ENCODE data around the gene SCUBE2. TPM values are rescaled to one million over a fixed set of nuclear protein-coding genes. Genes with fewer than 3 reads are reported as not detected.

Gene SCUBE2
- under 1 TPM; 0.20 to 0.41 (median 0.26) TPM for total RNA-seq

DNA sequence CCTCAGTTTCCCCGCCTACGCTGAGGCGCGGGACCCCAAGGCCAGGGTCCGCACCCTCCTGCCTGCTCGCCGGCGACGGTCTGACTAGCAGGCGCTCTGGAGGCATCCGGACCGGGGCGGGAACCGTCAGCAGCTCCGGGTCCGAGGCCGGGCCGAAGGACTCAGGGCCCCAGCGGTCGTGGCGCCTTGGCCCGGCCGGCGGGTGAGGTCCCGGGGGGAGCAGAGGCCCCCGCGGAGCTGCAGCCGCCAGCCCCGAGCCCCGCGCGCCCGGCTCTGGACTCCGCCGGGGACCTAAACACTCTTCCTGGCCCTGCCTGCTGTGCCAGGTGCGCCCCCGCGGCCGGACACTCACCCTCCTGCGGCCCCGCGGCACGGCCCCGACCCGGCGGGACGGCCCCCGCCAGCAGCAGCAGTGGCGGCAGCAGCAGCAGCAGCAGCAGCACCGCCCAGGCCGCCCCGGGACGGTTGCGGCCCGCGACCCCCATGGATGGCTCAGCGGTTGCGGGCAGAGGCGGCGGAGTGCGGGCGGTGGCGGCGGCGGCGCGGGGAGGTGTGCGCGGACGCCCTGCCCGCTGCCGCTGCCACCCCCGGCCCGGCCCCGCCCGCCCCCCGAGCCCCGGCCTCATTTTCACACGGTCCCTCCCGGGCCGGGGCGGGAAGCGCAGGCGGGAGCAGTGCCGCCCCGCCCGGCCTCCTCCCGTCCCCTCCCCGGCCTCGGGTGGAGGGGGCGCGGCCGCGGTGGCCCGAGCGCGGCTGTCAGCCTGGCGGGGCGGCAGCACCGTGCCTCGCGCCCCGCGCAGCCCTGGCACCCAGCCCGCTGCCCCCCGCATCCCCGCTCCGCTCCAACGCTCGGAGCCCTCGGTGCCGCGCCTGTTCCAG lies at the start of gene SCUBE2:
Gene SCUBE2 (minus strand): TSS at position 556 of the 879 bp plus-strand sequence. CDS start 71 bp downstream, at position 485.
- Mint-ChIP-seq H3K4me3 (peak within 1 kb of the TSS; percentile 49), H3K9me3 (no peaks in the 10 kb centered on the region), H3K36me3 (ENCODE audit: insufficient read depth) (no peaks in the 10 kb centered on the region), H3K4me1 (ENCODE audit: low read depth) (peaks cover 4% of the 10 kb centered on the region), H3K27me3 (ENCODE audit: low read depth) (peaks cover 64% of the 10 kb centered on the region)
- DNase-seq: no peak
- peak; percentile 51 to 58 for ATAC-seq

DNA sequence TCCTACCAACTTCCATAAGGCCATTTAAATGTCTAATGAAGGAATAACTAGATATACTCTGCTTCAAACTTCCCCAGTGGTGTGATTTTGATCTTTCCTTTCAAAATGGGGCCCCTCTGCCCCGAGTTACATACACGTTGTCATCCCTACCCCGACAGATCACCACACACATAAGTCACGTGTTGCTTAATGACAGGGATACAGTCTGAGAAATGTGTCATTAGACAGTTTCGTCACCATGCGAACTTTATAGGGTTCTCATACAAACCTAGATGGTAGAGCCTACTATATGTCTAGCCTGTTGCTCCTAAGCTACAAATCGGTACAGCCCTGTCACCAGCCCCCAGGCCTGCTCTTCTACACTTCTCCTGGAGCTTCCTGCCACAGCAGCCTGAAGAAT lies 49.8 kb upstream of the SCUBE2 start:
- no peak for DNase-seq
- peaks cover 38% of the 10 kb centered on the region for H3K4me1 Mint-ChIP-seq (ENCODE audit: low read depth)
- ATAC-seq: no peak
- H3K36me3 Mint-ChIP-seq (ENCODE audit: insufficient read depth): peaks cover 43% of the 10 kb centered on the region
- H3K27me3 Mint-ChIP-seq (ENCODE audit: low read depth): no peaks in the 10 kb centered on the region
- H3K9me3 Mint-ChIP-seq: no peaks in the 10 kb centered on the region
- no peak overlapping the region for H3K4me3 Mint-ChIP-seq

DNA sequence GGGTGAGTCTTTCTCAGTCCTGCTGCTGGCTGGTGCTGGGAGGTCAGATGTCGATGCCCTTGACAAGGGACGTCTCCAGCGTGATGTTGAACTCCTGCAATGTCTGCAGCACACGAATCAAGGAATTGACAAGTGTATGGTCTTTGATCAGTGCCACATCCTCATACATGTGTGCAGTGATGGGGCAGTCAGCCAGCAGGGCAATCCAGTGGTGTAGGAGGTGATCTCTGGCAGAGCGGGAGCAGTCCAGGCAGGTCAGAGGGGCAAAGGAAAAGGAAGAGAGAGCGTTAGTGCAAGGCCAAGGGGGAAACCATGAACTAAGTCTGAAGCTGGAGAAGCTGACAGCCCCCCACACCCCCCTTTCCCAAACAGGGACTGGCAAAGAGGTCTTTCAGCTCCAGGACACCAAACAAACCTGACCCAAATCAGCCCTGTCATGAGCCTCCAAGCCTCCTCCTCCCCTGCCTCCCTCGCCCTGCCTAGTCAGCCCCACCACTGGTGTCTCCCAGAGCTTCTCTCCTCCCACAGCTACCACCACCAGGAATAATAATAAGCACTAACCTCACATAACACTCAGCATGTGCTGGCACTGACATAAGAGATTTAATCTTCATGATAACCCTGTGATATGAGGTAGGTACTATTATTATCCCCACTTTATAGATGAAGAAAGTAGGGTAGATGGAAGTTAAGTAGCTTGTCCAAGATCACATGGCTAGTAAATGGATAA lies 48.4 kb upstream of the SCUBE2 start:
- no peaks in the 10 kb centered on the region for H3K9me3 Mint-ChIP-seq
- ATAC-seq: no peak
- no peak overlapping the region for H3K4me3 Mint-ChIP-seq

DNA sequence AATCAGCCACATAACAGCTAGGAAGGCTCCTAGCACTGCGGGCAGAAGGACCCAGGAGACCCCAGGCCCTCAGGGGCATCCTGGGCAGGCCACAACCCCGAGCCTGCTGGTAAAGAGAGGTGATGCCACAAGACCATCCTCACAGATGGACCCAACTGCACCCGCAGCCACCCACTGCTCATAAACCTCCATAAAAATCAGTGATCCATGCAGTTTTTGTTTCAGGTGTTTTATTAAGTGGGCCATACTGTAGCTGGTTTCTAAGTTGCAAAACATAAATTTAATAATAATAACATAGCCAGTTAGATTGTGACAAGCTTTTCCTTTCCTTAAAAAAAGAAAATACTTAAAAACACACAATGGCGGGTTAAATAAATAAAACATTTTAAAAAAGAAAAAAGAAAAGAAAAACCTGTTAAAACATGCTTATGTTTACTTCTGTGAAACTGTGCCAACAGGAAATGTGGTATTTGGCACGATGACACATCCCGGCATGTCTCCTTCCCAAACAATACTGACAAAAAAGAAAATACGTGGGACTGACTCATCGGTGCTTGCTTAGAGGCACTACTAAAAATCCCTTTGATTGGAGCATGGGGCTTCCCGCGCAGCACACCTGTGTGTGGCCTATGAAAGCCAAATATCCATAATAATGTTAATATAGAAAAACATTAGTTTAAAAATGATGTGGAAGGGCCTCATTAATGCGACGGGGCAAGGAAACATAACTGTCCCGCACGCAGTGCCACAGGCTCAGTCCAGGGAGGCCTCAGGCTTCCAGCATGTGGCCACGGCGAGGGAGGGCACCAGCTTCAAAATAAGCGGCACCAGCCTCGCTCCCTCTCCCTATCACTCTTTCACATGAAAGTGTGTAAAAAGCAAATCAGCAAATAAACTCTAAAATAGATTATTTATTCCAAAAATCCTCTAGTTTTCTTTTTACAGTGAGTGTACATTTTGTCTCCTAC lies 47.5 kb upstream of the SCUBE2 start:
- Mint-ChIP-seq H3K4me3 (no peak overlapping the region), H3K9me3 (no peaks in the 10 kb centered on the region), H3K27me3 (ENCODE audit: low read depth) (no peaks in the 10 kb centered on the region), H3K4me1 (ENCODE audit: low read depth) (peaks cover 39% of the 10 kb centered on the region), H3K36me3 (ENCODE audit: insufficient read depth) (peaks cover 40% of the 10 kb centered on the region)
- DNase-seq (peak; percentile 22), ATAC-seq (peak; percentile 57 to 73)

More for the DNA sequence above, 48.4 kb upstream of the SCUBE2 start:
- peaks cover 39% of the 10 kb centered on the region for H3K4me1 Mint-ChIP-seq (ENCODE audit: low read depth)
- H3K27me3 Mint-ChIP-seq (ENCODE audit: low read depth): no peaks in the 10 kb centered on the region
- peaks cover 40% of the 10 kb centered on the region for H3K36me3 Mint-ChIP-seq (ENCODE audit: insufficient read depth)
- DNase-seq: no peak

DNA sequence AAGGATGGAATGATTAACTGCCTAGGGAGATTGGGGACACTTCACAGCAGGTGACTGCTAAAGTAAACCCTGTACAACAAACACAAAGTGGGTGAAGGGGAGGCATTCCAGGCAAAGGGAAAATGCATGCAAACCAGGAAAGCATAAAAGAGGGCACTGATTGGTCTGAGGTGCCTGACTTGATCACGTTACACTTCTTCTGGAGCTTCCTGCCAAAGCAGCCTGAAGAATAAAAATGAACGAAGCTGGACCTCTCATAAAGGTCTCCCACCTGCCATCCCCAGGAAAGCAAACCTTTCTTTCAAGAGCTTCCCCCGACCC lies 46.7 kb upstream of the SCUBE2 start:
- ATAC-seq (peak in 1 of 2 donors; percentile 25), DNase-seq (no peak)
- Mint-ChIP-seq H3K4me3 (no peak overlapping the region), H3K4me1 (ENCODE audit: low read depth) (peaks cover 39% of the 10 kb centered on the region), H3K9me3 (no peaks in the 10 kb centered on the region), H3K36me3 (ENCODE audit: insufficient read depth) (peaks cover 39% of the 10 kb centered on the region), H3K27me3 (ENCODE audit: low read depth) (no peaks in the 10 kb centered on the region)

DNA sequence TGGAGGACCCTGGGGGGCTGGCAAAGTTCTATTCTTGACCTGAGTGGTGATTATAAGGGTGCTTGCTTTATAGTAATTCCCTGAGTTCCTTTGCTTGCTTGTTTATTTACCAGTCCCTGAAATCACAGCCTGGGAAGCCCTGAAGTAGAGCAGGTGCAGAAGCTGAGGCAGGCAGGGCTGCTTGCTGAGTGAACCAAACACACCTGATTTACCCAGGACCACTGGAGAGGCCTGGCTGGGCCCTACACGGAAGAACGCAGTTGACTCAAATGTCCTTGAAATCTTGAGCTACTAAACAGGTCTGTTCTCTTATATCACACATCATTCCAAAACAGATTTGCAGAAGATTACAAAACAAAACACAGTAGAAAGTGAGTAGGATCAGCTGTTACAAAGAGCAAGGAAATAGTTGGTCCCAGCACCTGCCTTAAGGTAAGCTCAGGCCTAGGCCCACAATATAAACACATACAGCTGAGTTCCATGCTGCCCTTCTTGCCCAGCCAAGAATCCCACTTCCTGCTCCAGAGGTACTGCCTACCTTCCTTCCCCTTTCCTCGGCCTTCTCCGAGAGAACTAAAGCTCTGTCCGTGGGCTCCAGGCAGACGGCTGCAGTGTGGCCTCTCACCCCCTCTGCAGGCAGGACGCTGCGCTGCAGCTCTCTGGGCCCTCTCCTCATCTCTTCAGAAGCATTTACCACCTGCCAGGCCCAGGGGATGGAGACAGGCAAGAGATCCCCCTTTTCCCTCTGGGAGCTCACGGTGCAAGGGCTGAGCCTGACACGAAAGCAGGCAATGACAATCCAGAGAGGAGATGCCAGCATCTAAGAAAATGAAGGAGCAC lies 46.1 kb upstream of the SCUBE2 start:
- Mint-ChIP-seq H3K27me3 (ENCODE audit: low read depth) (no peaks in the 10 kb centered on the region), H3K4me1 (ENCODE audit: low read depth) (peaks cover 39% of the 10 kb centered on the region), H3K4me3 (peak overlapping the region; percentile 20), H3K36me3 (ENCODE audit: insufficient read depth) (peaks cover 34% of the 10 kb centered on the region), H3K9me3 (no peaks in the 10 kb centered on the region)
- DNase-seq (peak; percentile 57), ATAC-seq (peak; percentile 83 to 84)

DNA sequence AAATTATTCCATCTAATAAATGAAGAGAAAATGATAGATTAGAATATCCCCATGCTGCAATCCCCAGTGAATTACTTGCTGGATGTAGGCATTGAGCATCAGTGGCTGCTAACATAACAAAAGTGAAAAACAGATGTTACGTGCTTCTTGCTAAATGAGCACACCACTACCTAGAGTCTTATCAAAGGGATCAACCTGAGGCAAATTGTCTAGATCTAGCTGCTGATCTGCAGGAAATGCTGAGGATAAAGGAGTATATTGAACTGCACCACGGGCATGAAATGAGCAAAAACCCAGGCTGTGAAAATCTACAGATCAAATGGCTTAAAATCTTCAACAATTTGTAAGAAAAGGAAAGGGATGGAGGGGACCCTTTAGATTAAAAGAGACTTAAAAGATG lies 45.3 kb upstream of the SCUBE2 start:
- ATAC-seq (no peak), DNase-seq (no peak)
- Mint-ChIP-seq H3K36me3 (ENCODE audit: insufficient read depth) (peaks cover 29% of the 10 kb centered on the region), H3K27me3 (ENCODE audit: low read depth) (no peaks in the 10 kb centered on the region), H3K9me3 (no peaks in the 10 kb centered on the region), H3K4me3 (no peak overlapping the region), H3K4me1 (ENCODE audit: low read depth) (peaks cover 39% of the 10 kb centered on the region)

DNA sequence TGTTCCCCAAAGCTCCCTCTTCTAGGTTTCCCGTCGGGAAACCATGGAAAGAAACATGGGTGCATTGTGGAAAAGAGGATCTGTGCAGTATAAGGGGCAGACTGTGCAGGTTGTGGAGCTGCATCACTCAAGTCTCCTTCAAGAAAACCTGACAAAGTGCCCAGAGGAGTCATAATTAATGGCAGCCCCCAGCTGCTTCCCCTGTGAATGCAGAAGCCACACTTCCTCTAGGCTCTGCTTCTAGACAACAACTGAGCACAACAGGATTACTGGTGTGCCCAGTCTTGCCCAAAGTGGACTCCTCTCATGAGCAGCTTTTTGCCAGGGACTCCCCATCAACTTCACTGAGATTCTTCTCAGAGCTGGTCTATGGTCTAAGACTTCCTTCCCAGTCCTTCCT lies 42.6 kb upstream of the SCUBE2 start:
- peaks cover 25% of the 10 kb centered on the region for H3K4me1 Mint-ChIP-seq (ENCODE audit: low read depth)
- ATAC-seq (no peak), DNase-seq (no peak)
- H3K9me3 Mint-ChIP-seq: no peaks in the 10 kb centered on the region
- no peaks in the 10 kb centered on the region for H3K27me3 Mint-ChIP-seq (ENCODE audit: low read depth)
- H3K36me3 Mint-ChIP-seq (ENCODE audit: insufficient read depth): peaks cover 9% of the 10 kb centered on the region
- H3K4me3 Mint-ChIP-seq: no peak overlapping the region

DNA sequence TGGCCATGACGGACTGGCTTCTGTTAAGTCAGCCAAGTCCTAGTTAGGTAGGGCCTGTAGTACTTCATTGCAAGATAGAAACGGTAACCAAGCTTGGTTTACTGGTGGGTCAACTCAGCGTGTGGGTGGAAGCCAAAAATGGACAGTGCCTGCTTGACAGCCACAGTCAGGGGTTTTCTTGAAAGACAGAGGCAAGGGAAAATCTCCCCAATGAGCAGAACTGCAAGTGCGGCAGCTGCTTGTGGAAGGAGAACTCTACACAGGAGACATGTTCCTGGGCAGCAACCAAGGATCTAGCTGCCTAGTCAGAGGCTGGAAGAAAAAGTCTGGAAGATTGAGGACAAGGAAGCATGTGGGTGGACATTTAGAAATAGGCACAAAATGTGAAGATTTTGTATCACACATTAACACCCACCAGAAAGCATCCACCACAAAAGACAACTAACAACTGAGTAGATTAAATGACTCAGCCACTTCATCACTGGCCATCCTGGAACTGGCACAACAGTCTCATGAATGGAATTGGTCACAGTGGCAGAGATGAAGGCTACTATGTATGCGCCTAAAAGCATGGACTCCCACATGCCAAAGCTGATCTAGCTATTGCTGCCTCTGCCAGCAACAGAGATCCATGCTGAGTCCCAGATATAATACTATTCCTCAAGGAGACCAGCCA lies 40.9 kb upstream of the SCUBE2 start:
- H3K4me1 Mint-ChIP-seq (ENCODE audit: low read depth): peaks cover 11% of the 10 kb centered on the region
- no peak overlapping the region for H3K4me3 Mint-ChIP-seq
- no peak for DNase-seq
- ATAC-seq: no peak
- H3K9me3 Mint-ChIP-seq: no peaks in the 10 kb centered on the region
- H3K36me3 Mint-ChIP-seq (ENCODE audit: insufficient read depth): peaks cover 4% of the 10 kb centered on the region
- H3K27me3 Mint-ChIP-seq (ENCODE audit: low read depth): no peaks in the 10 kb centered on the region

DNA sequence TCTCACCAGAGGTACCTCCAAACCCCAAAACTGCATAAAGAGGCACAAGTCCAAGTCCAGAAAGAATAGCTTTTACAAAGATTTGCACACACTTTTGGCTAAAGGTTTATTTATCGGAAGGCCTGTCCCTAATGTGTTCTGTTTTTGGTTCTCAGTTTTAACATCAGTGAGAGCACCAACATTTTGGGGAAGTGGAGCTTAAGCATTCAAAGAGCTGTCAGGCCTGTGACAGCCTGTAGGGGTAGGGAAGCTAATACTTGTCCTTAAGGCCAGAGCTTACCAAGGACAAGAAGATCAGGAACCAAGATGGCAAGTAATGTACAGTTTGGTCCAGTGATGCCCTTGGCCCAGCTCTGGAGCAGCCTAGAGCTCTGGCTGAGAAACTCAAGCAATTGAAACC lies 38.9 kb upstream of the SCUBE2 start:
- DNase-seq: no peak
- Mint-ChIP-seq H3K9me3 (no peaks in the 10 kb centered on the region), H3K4me1 (ENCODE audit: low read depth) (peaks cover 5% of the 10 kb centered on the region), H3K27me3 (ENCODE audit: low read depth) (no peaks in the 10 kb centered on the region), H3K36me3 (ENCODE audit: insufficient read depth) (no peaks in the 10 kb centered on the region), H3K4me3 (no peak overlapping the region)
- ATAC-seq: no peak

DNA sequence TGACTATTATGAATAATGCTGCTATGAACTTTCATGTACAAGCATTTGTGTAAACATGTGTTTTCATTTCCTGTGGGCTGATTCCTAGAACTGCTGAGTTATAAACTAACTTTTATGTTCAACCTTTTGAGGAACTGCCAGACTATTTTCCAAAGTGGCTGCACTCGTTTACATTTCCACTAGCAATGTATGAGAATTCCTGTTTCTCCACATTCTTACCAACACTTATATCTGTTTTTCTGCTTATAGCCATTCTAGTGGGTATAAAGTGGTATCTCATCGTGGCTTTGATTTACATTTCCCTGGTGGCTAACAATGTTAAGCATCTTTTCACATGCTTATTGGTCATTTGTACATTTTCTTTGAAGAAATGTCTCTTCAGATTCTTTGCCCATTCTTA lies 35.2 kb upstream of the SCUBE2 start:
- DNase-seq (no peak), ATAC-seq (no peak)
- H3K36me3 Mint-ChIP-seq (ENCODE audit: insufficient read depth): no peaks in the 10 kb centered on the region
- no peaks in the 10 kb centered on the region for H3K27me3 Mint-ChIP-seq (ENCODE audit: low read depth)
- H3K4me3 Mint-ChIP-seq: no peak overlapping the region
- no peaks in the 10 kb centered on the region for H3K9me3 Mint-ChIP-seq
- peaks cover 5% of the 10 kb centered on the region for H3K4me1 Mint-ChIP-seq (ENCODE audit: low read depth)

DNA sequence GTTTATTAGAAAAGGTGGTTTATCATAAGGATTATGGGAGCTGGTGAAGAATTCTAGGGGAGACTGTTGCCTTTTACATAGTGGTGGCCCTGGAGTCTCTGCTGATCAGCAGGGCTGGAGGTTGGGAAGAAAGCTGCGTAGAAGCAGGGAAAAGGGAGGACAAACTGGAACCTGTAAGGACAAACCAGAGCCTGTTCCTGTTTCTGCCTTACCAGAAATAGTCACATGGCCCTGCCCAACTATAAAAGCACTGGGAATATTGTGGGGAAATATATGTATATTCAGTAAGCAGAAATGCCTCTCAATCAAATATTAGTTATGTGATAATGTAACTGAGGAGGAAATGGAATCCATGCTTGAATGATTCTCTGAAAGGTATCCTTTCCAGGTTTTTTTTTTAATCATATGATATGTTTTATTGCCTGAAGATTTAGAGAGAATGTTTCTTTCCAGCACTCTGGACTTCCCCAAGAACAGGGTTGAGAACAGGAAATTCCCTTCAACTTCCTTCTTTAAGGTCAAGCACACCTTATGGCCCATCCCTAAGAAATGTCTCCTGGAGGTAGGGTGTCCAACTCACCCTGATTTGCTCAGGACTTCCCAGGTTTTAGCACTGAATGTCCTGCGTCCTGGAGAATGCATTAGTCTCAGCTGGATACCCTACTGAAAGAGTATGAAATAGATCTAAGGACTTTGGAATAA lies 33.9 kb upstream of the SCUBE2 start:
- Mint-ChIP-seq H3K27me3 (ENCODE audit: low read depth) (no peaks in the 10 kb centered on the region), H3K4me1 (ENCODE audit: low read depth) (peaks cover 5% of the 10 kb centered on the region), H3K36me3 (ENCODE audit: insufficient read depth) (no peaks in the 10 kb centered on the region), H3K9me3 (no peaks in the 10 kb centered on the region), H3K4me3 (no peak overlapping the region)
- ATAC-seq (no peak), DNase-seq (no peak)

Measured in activated T-cell treated with anti-CD3 and anti-CD28 coated beads, Interleukin-2, amount 50 U/mL, for 4 hours (primary cell).